Astrocyte of the spinal cord (primary cell): ENCODE results near the gene SNX17.
"Not testable (repeated sequence)": the region's sequence is repeated elsewhere in the genome, so short reads cannot be mapped to it uniquely, and the experiment has no call there.

Source experiments
- DNase-seq: peaks from one replicate; pipeline ENCODE4 v3.0.0; 2011; ENCODE audit warnings: low read depth, low spot score
- H3K4me3 ChIP-seq: 2 replicates; pipeline ENCODE4 v1.5.1; 2011; ENCODE audit warnings: low read depth, mild to moderate bottlenecking, low read length, moderate library complexity
- in situ Hi-C: cut with HindIII; loops from 2 replicates; pipeline ENCODE4 v1.10.0; 2017; ENCODE audit warnings: low sequenced_read_pairs
- TF ChIP-seq, protein P1 (sequence below): IDR thresholded peaks from 2 replicates; pipeline ENCODE4 v1.5.1; 2012; ENCODE audit warnings: low read depth, mild to moderate bottlenecking, low read length, inconsistent platforms

SNX17 gene

DNA sequence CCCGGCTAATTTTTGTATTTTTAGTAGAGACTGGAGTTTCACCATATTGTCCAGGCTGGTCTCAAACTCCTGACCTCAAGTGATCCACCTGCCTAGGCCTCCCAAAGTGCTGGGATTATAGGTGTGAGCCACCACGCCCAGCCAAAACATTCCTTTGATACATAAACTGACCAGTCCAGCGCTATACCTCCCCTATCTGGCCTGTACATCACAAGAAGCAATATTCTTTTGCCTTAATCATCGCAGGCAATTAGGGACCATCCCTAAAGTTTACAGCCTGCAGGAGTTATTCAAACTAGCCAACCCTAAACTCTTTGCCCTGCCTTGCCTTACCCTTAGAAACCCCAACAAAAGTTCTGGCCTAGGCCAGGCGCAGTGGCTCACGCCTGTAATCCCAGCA, 45.7 kb downstream of the SNX17 start:
- H3K4me3 ChIP-seq: no peak overlapping the region
- DNase-seq: no peak
- in situ Hi-C loops: no loop called here
- TF ChIP-seq, protein P1, sequence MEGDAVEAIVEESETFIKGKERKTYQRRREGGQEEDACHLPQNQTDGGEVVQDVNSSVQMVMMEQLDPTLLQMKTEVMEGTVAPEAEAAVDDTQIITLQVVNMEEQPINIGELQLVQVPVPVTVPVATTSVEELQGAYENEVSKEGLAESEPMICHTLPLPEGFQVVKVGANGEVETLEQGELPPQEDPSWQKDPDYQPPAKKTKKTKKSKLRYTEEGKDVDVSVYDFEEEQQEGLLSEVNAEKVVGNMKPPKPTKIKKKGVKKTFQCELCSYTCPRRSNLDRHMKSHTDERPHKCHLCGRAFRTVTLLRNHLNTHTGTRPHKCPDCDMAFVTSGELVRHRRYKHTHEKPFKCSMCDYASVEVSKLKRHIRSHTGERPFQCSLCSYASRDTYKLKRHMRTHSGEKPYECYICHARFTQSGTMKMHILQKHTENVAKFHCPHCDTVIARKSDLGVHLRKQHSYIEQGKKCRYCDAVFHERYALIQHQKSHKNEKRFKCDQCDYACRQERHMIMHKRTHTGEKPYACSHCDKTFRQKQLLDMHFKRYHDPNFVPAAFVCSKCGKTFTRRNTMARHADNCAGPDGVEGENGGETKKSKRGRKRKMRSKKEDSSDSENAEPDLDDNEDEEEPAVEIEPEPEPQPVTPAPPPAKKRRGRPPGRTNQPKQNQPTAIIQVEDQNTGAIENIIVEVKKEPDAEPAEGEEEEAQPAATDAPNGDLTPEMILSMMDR: no peak

DNA sequence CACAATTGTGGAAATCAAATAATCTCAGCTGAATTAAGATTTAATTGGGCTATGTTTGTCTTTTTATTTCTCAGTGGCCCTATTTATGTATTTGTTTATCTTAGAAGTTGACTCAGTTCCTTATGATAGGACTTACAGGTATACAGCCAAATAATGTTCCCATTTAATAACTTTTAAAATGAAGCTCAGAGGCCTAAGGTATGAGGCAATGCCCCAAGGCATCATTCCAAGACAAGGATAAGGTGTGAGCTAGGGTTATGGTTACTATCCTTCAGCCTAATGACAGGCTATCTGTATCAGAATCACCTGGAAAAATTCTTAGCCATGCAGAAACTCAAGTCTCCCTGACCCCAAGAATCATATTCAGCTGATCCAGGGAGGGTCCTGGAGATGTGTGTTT, 50.6 kb downstream of the SNX17 start:
- in situ Hi-C loops: no loop called here
- H3K4me3 ChIP-seq: no peak overlapping the region
- no peak for DNase-seq

DNA sequence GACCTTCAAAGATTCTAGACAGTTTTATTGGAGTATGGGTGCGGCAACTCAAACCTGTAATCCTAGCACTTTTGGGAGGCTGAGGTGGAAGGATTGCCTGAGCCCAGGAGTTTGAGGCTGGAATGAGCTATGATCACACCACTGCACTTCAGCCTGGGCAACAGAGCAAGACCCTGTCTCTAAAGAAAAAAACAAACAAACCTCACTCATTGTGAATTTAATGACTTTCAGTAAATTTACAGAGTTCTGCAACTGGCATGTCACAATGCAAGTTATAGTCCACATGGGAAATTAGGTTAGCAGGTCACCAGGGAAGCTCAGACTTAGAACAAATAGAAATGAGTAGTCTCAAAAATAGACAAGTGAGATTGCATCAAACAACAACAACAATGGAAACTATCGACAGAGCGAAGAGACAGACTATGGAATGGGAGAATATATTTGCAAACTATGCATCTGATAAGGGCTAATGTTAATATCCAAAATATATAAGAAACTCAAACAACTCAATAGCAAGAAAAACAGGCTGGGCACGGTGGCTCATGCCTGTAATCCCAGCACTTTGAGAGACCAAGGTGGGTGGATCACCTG, 51.3 kb downstream of the SNX17 start:
- DNase-seq: no peak
- no peak overlapping the region for H3K4me3 ChIP-seq
- in situ Hi-C loops: no loop called here
- TF ChIP-seq, protein P1: no peak

More for the DNA sequence above, 50.6 kb downstream of the SNX17 start:
- TF ChIP-seq, protein P1: no peak

DNA sequence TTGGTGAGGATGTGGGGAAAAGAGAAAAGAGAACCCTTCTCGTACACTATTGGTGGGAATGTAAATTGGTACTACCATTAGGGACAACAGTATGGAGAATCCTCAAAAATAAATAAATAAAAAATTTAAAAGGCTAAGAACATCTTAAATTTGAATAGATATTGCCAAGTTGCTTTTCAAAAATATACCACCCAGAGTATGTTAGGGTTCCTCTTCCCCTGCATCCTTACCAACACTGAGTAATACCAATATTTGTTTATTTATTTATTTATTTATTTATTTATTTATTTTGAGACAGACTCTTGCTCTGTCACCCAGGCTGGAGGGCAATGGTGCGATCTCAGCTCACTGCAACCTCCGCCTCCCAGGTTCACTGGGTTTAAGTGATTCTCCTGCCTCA, 52.5 kb downstream of the SNX17 start:
- in situ Hi-C loops: no loop called here
- TF ChIP-seq, protein P1: no peak

DNA sequence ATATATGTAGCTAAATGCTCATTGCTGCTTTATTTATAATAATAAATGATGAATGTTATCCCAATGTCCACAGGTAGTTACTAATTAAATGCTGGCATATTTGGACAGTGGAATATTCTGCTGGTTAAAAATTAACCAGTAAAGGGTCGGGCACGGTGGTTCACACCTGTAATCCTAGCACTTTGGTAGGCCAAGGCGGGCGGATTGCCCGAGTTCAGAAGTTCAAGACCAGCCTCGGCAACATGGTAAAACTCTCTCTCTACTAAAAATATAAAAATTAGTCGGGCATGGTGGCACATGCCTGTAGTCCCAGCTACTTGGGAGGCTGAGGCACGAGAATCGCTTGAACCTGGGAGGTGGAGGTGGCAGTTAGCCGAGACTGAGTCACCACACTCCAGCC, 54.6 kb downstream of the SNX17 start:
- H3K4me3 ChIP-seq, in situ Hi-C loops, DNase-seq: not testable (repeated sequence)

More for the DNA sequence above, 52.5 kb downstream of the SNX17 start:
- no peak for DNase-seq
- H3K4me3 ChIP-seq: no peak overlapping the region
